Measurements from ENCODE around the gene UBE3C. TPM values are rescaled to one million over a fixed set of nuclear protein-coding genes. Genes with fewer than 3 reads are reported as not detected.

UBE3C gene
- total RNA-seq, 4 donors from 2014 or later: 47.9 to 91.8 (median 66.2) TPM

DNA sequence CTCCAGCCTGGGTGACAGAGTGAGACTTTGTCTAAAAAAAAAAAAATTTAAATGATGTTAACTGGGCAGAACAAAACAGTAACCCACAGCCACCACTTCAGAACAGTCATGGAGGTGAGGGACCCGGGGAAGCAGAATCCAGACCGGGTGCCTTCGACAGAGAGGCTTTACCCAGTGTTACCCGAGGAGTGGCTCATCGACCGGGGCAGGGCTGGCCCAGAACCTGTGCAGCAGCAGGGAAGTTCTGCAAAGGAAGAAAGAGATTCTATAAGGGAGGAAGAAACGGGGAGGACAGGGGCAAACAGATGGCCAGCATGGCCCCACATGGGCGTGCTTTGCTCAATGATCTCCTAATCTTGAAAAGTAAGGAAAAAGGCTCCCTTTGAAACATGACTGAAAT, 26.0 kb upstream of the UBE3C start:
- TF ChIP-seq POLR2AphosphoS5 (IDR thresholded peaks at IDR 0.05) (no peak), POLR2A (IDR thresholded peaks at IDR 0.05) (no peak), EP300 (IDR thresholded peaks at IDR 0.05; ENCODE audit: low read depth) (no peak)
- TF ChIP-seq, protein P1, sequence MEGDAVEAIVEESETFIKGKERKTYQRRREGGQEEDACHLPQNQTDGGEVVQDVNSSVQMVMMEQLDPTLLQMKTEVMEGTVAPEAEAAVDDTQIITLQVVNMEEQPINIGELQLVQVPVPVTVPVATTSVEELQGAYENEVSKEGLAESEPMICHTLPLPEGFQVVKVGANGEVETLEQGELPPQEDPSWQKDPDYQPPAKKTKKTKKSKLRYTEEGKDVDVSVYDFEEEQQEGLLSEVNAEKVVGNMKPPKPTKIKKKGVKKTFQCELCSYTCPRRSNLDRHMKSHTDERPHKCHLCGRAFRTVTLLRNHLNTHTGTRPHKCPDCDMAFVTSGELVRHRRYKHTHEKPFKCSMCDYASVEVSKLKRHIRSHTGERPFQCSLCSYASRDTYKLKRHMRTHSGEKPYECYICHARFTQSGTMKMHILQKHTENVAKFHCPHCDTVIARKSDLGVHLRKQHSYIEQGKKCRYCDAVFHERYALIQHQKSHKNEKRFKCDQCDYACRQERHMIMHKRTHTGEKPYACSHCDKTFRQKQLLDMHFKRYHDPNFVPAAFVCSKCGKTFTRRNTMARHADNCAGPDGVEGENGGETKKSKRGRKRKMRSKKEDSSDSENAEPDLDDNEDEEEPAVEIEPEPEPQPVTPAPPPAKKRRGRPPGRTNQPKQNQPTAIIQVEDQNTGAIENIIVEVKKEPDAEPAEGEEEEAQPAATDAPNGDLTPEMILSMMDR (IDR thresholded peaks at IDR 0.05): no peak
- Histone ChIP-seq H3K4me3 (no peak overlapping the region), H3K36me3 (no peaks in the 10 kb centered on the region), H3K9me3 (no peaks in the 10 kb centered on the region), H3K4me1 (no peaks in the 10 kb centered on the region), H3K27ac (no peak overlapping the region), H3K27me3 (peaks cover 11% of the 10 kb centered on the region)
- intact Hi-C loops (cut with DNase I; ENCODE audit: low total_unique reads): no loop called here
- WGBS, 2 donors (ENCODE audit: low coverage in 1 of 2): 91% methylated on average over 8 of the region's 8 CpGs; no CpG with 5 or more reads in 1 of the 2 donors
- in situ Hi-C loops (cut with MboI; ENCODE audit: low pct_ligation_motif_present in 1 of 4, low pct_unique_long_range_greater_than_20kb in 1 of 4, low sequenced_read_pairs in 3 of 4): no loop called here
- DNase-seq: no peak

- H3K27ac ChIP-seq: no peak overlapping the region
- no peaks in the 10 kb centered on the region for H3K4me1 ChIP-seq
- intact Hi-C loops (cut with DNase I; ENCODE audit: low total_unique reads) (no loop called here), in situ Hi-C loops (cut with MboI; ENCODE audit: low pct_ligation_motif_present in 1 of 4, low pct_unique_long_range_greater_than_20kb in 1 of 4, low sequenced_read_pairs in 3 of 4) (no loop called here)
- H3K36me3 ChIP-seq: no peaks in the 10 kb centered on the region
- no peak for DNase-seq
- H3K4me3 ChIP-seq: no peak overlapping the region
- no peaks in the 10 kb centered on the region for H3K9me3 ChIP-seq
- TF ChIP-seq POLR2AphosphoS5 (IDR thresholded peaks at IDR 0.05) (no peak), POLR2A (IDR thresholded peaks at IDR 0.05) (no peak), EP300 (IDR thresholded peaks at IDR 0.05; ENCODE audit: low read depth) (no peak)
- TF ChIP-seq, protein P1 (IDR thresholded peaks at IDR 0.05): no peak
- 40 to 52% methylated on average over 2 of the region's 2 CpGs for WGBS, 2 donors (ENCODE audit: low coverage in 1 of 2)
- H3K27me3 ChIP-seq: peaks cover 8% of the 10 kb centered on the region
Observed at GRCh38 chr7:157113607-157114006, 25.1 kb upstream of the UBE3C start.

GRCh38 chr7:157116762-157117161, 22.0 kb upstream of the UBE3C start:
- Histone ChIP-seq H3K27ac (no peak overlapping the region), H3K9me3 (no peaks in the 10 kb centered on the region), H3K36me3 (no peaks in the 10 kb centered on the region), H3K4me1 (no peaks in the 10 kb centered on the region), H3K4me3 (no peak overlapping the region), H3K27me3 (peaks cover 4% of the 10 kb centered on the region)
- intact Hi-C loops (cut with DNase I; ENCODE audit: low total_unique reads): no loop called here
- no peak for TF ChIP-seq EP300 (IDR thresholded peaks at IDR 0.05; ENCODE audit: low read depth)
- no peak for TF ChIP-seq POLR2AphosphoS5 (IDR thresholded peaks at IDR 0.05)
- TF ChIP-seq, protein P1 (IDR thresholded peaks at IDR 0.05): no peak
- TF ChIP-seq POLR2A (IDR thresholded peaks at IDR 0.05): no peak
- in situ Hi-C loops (cut with MboI; ENCODE audit: low pct_ligation_motif_present in 1 of 4, low pct_unique_long_range_greater_than_20kb in 1 of 4, low sequenced_read_pairs in 3 of 4): no loop called here
- 91 to 93% methylated on average over 4 to 5 of the region's 5 CpGs for WGBS, 2 donors (ENCODE audit: low coverage in 1 of 2)
- no peak for DNase-seq

- in situ Hi-C loops (cut with MboI; ENCODE audit: low pct_ligation_motif_present in 1 of 4, low pct_unique_long_range_greater_than_20kb in 1 of 4, low sequenced_read_pairs in 3 of 4): no loop called here
- DNase-seq: no peak
Observed at GRCh38 chr7:157117796-157118195, 20.9 kb upstream of the UBE3C start.

More at GRCh38 chr7:157117796-157118195, 20.9 kb upstream of the UBE3C start:
- no peaks in the 10 kb centered on the region for H3K36me3 ChIP-seq
- no peaks in the 10 kb centered on the region for H3K9me3 ChIP-seq
- no peak overlapping the region for H3K27ac ChIP-seq
- no peaks in the 10 kb centered on the region for H3K4me1 ChIP-seq
- TF ChIP-seq POLR2AphosphoS5 (IDR thresholded peaks at IDR 0.05) (no peak), EP300 (IDR thresholded peaks at IDR 0.05; ENCODE audit: low read depth) (no peak), POLR2A (IDR thresholded peaks at IDR 0.05) (no peak)
- TF ChIP-seq, protein P1 (IDR thresholded peaks at IDR 0.05): no peak
- WGBS, 2 donors (ENCODE audit: low coverage in 1 of 2): 91 to 98% methylated on average over 1 to 2 of the region's 2 CpGs
- peaks cover 4% of the 10 kb centered on the region for H3K27me3 ChIP-seq
- intact Hi-C loops (cut with DNase I; ENCODE audit: low total_unique reads): no loop called here
- no peak overlapping the region for H3K4me3 ChIP-seq
